Skeletal muscle tissue (tissue), 4 donors: ENCODE data around the gene DTNB. TPM values are rescaled to one million over a fixed set of nuclear protein-coding genes. Genes with fewer than 3 reads are reported as not detected.
A peak's percentile ranks its signal among the peaks of the same experiment; 100 is the strongest.

Experiments used
- H3K27ac ChIP-seq: one replicate; pipeline ENCODE4 v1.7.0; 2013; ENCODE audit warnings: mild to moderate bottlenecking, low read depth, low read length, inconsistent platforms
- H3K27me3 ChIP-seq, 3 donors: one replicate each; pipeline ENCODE4 v1.7.0; 2013; ENCODE audit warnings: low read length in 3 of 3; ENCODE audit not compliant: control insufficient read depth in 3 of 3, insufficient read depth in 3 of 3
- H3K36me3 ChIP-seq, 3 donors: one replicate each; pipeline ENCODE4 v1.7.0; 2013; ENCODE audit warnings: low read length in 3 of 3; ENCODE audit not compliant: control insufficient read depth in 3 of 3, insufficient read depth in 3 of 3
- H3K4me1 ChIP-seq, 3 donors: one replicate each; pipeline ENCODE4 v1.7.0; 2013; ENCODE audit warnings: low read length in 3 of 3, mild to moderate bottlenecking in 3 of 3; ENCODE audit not compliant: control insufficient read depth in 3 of 3, insufficient read depth in 3 of 3
- H3K4me3 ChIP-seq, 3 donors: one replicate each; pipeline ENCODE4 v1.7.0; 2013; ENCODE audit warnings: low read length in 3 of 3
- H3K9ac ChIP-seq, 3 donors: one replicate each; pipeline ENCODE4 v1.7.0; 2013; ENCODE audit warnings: low read length in 3 of 3, mild to moderate bottlenecking in 3 of 3, moderate library complexity in 2 of 3, low read depth in 1 of 3
- H3K9me3 ChIP-seq, 3 donors: one replicate each; pipeline ENCODE4 v1.7.0; 2013; ENCODE audit warnings: low read length in 3 of 3; ENCODE audit not compliant: control insufficient read depth in 3 of 3
- total RNA-seq: library from RNA; depleted of rRNA; stranded (reverse); fragments of >200 nt; gene quantifications from one replicate; pipeline ENCODE4 v1.2.3, GENCODE V29; 2014
- donor health status: Osteomylitis.

The DTNB gene
- total RNA-seq, 1 donor from 2014 or later: 3.1 TPM

GRCh38 chr2:25349397-25349796 lies 324.0 kb downstream of the DTNB start:
- Histone ChIP-seq H3K27me3 (no peaks in the 10 kb centered on the region), H3K4me1 (peaks cover 8 to 14% (median 14%) of the 10 kb centered on the region in 3 donors), H3K9ac (no peak overlapping the region), H3K4me3 (no peak overlapping the region), H3K9me3 (no peaks in the 10 kb centered on the region), H3K36me3 (no peaks in the 10 kb centered on the region), H3K27ac (no peak overlapping the region)

GRCh38 chr2:25347846-25348245 lies 325.5 kb downstream of the DTNB start:
- Histone ChIP-seq H3K9me3 (no peaks in the 10 kb centered on the region), H3K4me1 (peaks cover 8 to 14% (median 14%) of the 10 kb centered on the region in 3 donors), H3K27ac (no peak overlapping the region), H3K27me3 (no peaks in the 10 kb centered on the region), H3K9ac (no peak overlapping the region), H3K4me3 (no peak overlapping the region), H3K36me3 (no peaks in the 10 kb centered on the region)

DNA sequence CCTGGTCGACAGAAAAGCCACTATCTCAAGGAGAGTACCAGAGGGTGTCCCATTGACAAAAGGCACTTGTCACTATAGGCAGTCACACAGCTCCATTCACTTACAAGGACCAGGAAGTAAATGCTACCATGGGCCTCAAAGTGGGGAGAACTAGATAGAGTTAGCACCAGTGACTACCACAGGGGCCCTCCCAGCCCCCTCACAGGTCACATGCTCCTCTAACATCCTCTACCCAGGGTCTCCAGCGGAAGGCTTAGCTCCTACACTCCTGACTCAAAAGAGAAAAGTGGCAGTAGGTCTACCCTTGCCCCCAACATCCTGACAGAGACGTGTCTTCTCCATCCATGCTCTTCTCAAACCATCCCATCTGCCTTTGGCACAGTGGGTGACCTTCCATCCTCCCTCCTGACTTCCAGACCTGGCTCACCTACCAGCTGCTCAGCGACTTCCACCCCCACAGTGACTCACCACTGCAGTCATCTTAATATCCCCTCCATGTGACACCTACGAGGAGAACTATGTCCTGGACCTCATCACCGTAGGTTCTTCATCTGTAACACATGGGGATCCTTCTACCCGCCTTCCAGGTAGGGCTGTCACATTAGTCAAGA lies 326.1 kb downstream of the DTNB start:
- no peaks in the 10 kb centered on the region for H3K9me3 ChIP-seq
- H3K9ac ChIP-seq: no peak overlapping the region
- no peaks in the 10 kb centered on the region for H3K27me3 ChIP-seq
- H3K36me3 ChIP-seq: no peaks in the 10 kb centered on the region
- H3K4me1 ChIP-seq: peaks cover 8 to 18% (median 18%) of the 10 kb centered on the region in 3 donors
- H3K27ac ChIP-seq: no peak overlapping the region
- H3K4me3 ChIP-seq: no peak overlapping the region

- Histone ChIP-seq H3K9ac (no peak overlapping the region), H3K9me3 (no peaks in the 10 kb centered on the region), H3K4me3 (no peak overlapping the region), H3K27ac (no peak overlapping the region), H3K27me3 (no peaks in the 10 kb centered on the region), H3K36me3 (peaks cover 0 to 2% (median 0%) of the 10 kb centered on the region in 3 donors), H3K4me1 (peaks cover 17 to 33% (median 29%) of the 10 kb centered on the region in 3 donors)
Observed at GRCh38 chr2:25343187-25343825, 330.1 kb downstream of the DTNB start.

DNA sequence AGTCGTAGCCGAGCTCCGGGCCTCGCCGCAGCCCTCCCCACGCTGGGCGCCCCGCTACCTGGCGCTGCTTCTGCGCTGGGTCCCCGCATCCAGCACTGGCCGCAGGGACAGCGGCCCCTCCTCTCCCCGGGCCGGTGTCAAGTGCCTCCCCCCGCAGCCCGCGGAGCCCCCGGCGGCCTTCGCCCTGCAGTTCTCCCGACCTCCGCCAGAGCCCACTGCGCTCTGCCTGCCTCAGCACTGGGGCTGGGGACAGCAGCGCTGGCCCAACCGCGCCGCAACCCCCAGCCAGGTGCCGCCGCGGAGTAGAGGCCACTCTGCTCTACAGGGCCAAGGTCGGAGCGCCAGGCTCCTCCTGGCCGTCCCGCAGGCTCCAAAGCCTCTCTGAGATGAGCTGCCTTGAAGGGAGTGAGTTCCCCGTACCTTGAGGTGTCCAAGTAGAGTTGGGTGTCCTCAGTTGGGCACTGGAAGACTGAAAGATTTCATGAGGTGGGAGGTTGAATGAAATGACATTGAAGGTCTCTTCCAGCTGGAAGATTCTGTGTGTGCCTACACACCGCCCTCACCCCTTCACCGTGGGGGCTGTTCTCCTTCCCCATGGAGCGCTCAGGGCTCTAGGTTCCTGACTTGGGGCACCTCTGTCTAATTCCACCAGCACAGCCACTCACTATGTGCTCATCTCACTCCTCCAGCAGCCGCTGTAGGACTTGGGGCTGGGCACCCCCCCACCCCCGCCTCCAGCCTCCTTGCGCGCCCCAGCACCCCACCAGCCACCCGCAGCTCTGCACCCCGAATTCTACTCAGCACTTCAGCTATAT lies 330.8 kb downstream of the DTNB start:
- Histone ChIP-seq H3K4me3 (peak overlapping the region; percentile 65 to 72 (median 71)), H3K9me3 (no peaks in the 10 kb centered on the region), H3K27ac (peak overlapping the region; percentile 32), H3K36me3 (peaks cover 0 to 2% (median 0%) of the 10 kb centered on the region in 3 donors), H3K9ac (peak overlapping the region; percentile 61 to 81 (median 61)), H3K27me3 (no peaks in the 10 kb centered on the region), H3K4me1 (peaks cover 25 to 38% (median 33%) of the 10 kb centered on the region in 3 donors)

- H3K9ac ChIP-seq: peak within 1 kb of the TSS; percentile 61 to 92 (median 61)
- no peaks in the 10 kb centered on the region for H3K9me3 ChIP-seq
- H3K27ac ChIP-seq: peak within 1 kb of the TSS; percentile 32
- H3K27me3 ChIP-seq: no peaks in the 10 kb centered on the region
- H3K4me1 ChIP-seq: peaks cover 32 to 41% (median 36%) of the 10 kb centered on the region in 3 donors
- H3K4me3 ChIP-seq: peak within 1 kb of the TSS; percentile 65 to 72 (median 71)
- H3K36me3 ChIP-seq: peaks cover 0 to 4% (median 0%) of the 10 kb centered on the region in 3 donors
Observed at GRCh38 chr2:25341753-25342371, 331.5 kb downstream of the DTNB start, which contains the start of gene DNMT3A. TSS of gene DNMT3A (minus strand) at chr2:25341925. CDS start at chr2:25313984, 27,941 bp downstream.

GRCh38 chr2:25341011-25341727 lies 332.2 kb downstream of the DTNB start:
- Histone ChIP-seq H3K27ac (no peak overlapping the region), H3K27me3 (no peaks in the 10 kb centered on the region), H3K9me3 (no peaks in the 10 kb centered on the region), H3K4me3 (peak overlapping the region in 1 of 3 donors; percentile 72), H3K36me3 (peaks cover 0 to 4% (median 0%) of the 10 kb centered on the region in 3 donors), H3K4me1 (peaks cover 39 to 48% (median 43%) of the 10 kb centered on the region in 3 donors), H3K9ac (peak overlapping the region in 1 of 3 donors; percentile 92)

DNA sequence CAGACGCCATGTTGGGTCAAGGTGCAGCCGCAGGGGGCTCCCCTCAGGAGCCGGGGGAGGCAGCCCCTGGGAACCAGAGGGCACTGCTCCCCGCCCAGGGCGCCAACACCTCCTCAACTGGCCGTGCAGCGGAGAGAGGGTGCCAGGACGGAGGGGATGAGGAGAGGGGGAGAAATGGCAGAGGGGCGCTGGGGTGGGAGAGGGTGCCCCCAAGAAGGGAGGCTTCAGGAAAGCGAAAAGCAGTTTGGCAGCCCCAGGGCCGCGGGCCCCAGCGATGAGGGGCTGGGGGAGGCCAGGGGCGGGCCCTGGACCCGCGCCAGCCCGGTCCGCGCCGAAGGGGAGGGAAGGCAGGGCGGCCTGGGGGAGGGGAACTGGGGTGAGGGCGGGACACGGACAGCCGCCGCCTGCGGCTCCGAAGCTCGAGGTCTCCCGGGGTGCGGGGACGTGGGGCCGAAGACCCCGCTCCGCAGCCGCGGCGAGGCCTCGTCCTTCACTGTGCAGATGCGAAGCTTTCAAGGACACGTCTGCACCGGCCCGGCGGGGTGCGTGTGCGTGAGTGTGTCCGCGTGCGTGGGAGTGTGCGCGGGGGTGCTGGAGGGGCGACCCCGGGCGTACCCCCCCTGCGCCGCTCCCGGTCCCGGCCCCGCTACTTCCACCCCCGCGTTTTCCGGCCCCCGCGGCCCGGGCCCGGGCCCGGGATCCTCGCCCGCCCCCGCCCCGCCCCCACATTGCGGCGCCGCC lies 333.0 kb downstream of the DTNB start:
- H3K27me3 ChIP-seq: no peaks in the 10 kb centered on the region
- peaks cover 47 to 56% (median 51%) of the 10 kb centered on the region in 3 donors for H3K4me1 ChIP-seq
- peak overlapping the region; percentile 65 to 92 (median 77) for H3K9ac ChIP-seq
- peak overlapping the region; percentile 43 to 74 (median 72) for H3K4me3 ChIP-seq
- H3K9me3 ChIP-seq: no peaks in the 10 kb centered on the region
- H3K27ac ChIP-seq: peak overlapping the region; percentile 88
- H3K36me3 ChIP-seq: peaks cover 0 to 4% (median 0%) of the 10 kb centered on the region in 3 donors
